ENCODE measurements around the gene TOMM7. TPM values are rescaled to one million over a fixed set of nuclear protein-coding genes. Genes with fewer than 3 reads are reported as not detected.

Gene TOMM7
- total and polyA plus RNA-seq, 9 of the 15 experiments (the other 6 are each of a cell fraction or from before 2014, with no cell fraction given) = 283 to 1,717 (median 638) TPM

DNA sequence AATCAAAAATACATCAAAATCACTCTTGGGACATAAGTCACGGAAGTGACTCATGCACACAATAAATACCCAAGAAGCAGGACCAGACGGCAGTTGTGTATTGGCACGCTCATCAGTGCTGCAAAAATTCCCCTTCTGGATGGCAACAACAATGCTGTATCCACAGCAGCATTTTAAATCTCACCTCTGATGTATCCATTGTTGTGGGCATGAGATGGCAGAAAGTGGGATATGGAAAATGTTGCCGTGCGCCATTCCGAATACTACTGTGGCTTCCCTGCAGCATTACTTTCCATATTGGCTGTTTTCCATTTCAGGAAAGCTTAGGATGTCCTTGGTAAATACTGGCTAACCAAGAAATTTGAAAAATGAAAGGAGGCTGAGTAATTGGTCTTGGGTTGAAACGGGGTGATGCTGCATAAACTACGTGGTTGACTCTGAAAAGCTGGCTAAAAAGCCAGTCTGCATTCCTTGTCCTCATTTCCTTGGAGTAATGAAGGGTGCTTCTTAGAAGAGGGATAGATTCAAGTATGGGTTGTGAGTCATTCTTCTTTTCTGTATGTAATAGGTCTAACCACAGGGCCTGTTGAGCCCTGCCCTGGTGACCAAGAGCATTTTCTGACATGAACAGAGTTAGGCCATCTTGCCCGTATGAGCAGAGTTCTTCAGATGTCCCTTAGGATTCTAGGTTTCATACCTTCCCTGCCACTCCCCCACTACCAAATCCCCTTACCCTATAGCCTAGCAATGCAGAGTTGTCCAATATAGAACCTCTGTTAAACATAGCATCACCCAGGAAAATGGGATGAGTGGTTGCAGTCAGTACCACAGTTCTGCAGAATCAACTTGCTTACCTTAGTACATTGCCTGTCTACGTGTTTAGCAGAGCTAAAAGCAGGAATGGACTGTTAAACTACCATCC, 36.3 kb upstream of the TOMM7 start (continued):
- TF ChIP-seq, protein P1, sequence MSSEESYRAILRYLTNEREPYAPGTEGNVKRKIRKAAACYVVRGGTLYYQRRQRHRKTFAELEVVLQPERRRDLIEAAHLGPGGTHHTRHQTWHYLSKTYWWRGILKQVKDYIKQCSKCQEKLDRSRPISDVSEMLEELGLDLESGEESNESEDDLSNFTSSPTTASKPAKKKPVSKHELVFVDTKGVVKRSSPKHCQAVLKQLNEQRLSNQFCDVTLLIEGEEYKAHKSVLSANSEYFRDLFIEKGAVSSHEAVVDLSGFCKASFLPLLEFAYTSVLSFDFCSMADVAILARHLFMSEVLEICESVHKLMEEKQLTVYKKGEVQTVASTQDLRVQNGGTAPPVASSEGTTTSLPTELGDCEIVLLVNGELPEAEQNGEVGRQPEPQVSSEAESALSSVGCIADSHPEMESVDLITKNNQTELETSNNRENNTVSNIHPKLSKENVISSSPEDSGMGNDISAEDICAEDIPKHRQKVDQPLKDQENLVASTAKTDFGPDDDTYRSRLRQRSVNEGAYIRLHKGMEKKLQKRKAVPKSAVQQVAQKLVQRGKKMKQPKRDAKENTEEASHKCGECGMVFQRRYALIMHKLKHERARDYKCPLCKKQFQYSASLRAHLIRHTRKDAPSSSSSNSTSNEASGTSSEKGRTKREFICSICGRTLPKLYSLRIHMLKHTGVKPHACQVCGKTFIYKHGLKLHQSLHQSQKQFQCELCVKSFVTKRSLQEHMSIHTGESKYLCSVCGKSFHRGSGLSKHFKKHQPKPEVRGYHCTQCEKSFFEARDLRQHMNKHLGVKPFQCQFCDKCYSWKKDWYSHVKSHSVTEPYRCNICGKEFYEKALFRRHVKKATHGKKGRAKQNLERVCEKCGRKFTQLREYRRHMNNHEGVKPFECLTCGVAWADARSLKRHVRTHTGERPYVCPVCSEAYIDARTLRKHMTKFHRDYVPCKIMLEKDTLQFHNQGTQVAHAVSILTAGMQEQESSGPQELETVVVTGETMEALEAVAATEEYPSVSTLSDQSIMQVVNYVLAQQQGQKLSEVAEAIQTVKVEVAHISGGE (CRISPR knock-in tag; IDR thresholded peaks at IDR 0.05) = no peak
- TF ChIP-seq ZBTB17 (CRISPR knock-in tag; IDR thresholded peaks at IDR 0.05) (0 out of 2 replicates have a peak, but pooled peaks have one; percentile 25), ZNF316 (IDR thresholded peaks at IDR 0.05) (0 out of 2 replicates have a peak, but pooled peaks have one; percentile 1), POLR2A (conservative IDR thresholded peaks at IDR 0.05) (peak; percentile 61), FOXA3 (CRISPR knock-in tag; conservative IDR thresholded peaks at IDR 0.05 in 1 of 2, IDR thresholded peaks at IDR 0.05 in 1 of 2) (no peak), NR4A1 (CRISPR knock-in tag; IDR thresholded peaks at IDR 0.05) (no peak), NR4A1 (tag; IDR thresholded peaks at IDR 0.05) (no peak), FOSL1 (tag; conservative IDR thresholded peaks at IDR 0.05) (peak; percentile 51), ZNF561 (CRISPR knock-in tag; conservative IDR thresholded peaks at IDR 0.05) (no peak)
- TF ChIP-seq, protein P2, sequence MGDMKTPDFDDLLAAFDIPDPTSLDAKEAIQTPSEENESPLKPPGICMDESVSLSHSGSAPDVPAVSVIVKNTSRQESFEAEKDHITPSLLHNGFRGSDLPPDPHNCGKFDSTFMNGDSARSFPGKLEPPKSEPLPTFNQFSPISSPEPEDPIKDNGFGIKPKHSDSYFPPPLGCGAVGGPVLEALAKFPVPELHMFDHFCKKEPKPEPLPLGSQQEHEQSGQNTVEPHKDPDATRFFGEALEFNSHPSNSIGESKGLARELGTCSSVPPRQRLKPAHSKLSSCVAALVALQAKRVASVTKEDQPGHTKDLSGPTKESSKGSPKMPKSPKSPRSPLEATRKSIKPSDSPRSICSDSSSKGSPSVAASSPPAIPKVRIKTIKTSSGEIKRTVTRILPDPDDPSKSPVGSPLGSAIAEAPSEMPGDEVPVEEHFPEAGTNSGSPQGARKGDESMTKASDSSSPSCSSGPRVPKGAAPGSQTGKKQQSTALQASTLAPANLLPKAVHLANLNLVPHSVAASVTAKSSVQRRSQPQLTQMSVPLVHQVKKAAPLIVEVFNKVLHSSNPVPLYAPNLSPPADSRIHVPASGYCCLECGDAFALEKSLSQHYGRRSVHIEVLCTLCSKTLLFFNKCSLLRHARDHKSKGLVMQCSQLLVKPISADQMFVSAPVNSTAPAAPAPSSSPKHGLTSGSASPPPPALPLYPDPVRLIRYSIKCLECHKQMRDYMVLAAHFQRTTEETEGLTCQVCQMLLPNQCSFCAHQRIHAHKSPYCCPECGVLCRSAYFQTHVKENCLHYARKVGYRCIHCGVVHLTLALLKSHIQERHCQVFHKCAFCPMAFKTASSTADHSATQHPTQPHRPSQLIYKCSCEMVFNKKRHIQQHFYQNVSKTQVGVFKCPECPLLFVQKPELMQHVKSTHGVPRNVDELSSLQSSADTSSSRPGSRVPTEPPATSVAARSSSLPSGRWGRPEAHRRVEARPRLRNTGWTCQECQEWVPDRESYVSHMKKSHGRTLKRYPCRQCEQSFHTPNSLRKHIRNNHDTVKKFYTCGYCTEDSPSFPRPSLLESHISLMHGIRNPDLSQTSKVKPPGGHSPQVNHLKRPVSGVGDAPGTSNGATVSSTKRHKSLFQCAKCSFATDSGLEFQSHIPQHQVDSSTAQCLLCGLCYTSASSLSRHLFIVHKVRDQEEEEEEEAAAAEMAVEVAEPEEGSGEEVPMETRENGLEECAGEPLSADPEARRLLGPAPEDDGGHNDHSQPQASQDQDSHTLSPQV (IDR thresholded peaks at IDR 0.05) = peak; percentile 23; the same call in 1 of the 2 replicates
- TF ChIP-seq, protein P3, sequence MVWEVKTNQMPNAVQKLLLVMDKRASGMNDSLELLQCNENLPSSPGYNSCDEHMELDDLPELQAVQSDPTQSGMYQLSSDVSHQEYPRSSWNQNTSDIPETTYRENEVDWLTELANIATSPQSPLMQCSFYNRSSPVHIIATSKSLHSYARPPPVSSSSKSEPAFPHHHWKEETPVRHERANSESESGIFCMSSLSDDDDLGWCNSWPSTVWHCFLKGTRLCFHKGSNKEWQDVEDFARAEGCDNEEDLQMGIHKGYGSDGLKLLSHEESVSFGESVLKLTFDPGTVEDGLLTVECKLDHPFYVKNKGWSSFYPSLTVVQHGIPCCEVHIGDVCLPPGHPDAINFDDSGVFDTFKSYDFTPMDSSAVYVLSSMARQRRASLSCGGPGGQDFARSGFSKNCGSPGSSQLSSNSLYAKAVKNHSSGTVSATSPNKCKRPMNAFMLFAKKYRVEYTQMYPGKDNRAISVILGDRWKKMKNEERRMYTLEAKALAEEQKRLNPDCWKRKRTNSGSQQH (CRISPR knock-in tag; IDR thresholded peaks at IDR 0.05) = 0 out of 2 replicates have a peak, but pooled peaks have one; percentile 33

Measured in K562 (cell line).